ENCODE results near the gene BEST4. TPM values are rescaled to one million over a fixed set of nuclear protein-coding genes. Genes with fewer than 3 reads are reported as not detected.
"Not testable (repeated sequence)": the region's sequence is repeated elsewhere in the genome, so short reads cannot be mapped to it uniquely, and the experiment has no call there.

BEST4 gene
- total RNA-seq, 1 experiment from 2014 or later, result 0.05 TPM

DNA sequence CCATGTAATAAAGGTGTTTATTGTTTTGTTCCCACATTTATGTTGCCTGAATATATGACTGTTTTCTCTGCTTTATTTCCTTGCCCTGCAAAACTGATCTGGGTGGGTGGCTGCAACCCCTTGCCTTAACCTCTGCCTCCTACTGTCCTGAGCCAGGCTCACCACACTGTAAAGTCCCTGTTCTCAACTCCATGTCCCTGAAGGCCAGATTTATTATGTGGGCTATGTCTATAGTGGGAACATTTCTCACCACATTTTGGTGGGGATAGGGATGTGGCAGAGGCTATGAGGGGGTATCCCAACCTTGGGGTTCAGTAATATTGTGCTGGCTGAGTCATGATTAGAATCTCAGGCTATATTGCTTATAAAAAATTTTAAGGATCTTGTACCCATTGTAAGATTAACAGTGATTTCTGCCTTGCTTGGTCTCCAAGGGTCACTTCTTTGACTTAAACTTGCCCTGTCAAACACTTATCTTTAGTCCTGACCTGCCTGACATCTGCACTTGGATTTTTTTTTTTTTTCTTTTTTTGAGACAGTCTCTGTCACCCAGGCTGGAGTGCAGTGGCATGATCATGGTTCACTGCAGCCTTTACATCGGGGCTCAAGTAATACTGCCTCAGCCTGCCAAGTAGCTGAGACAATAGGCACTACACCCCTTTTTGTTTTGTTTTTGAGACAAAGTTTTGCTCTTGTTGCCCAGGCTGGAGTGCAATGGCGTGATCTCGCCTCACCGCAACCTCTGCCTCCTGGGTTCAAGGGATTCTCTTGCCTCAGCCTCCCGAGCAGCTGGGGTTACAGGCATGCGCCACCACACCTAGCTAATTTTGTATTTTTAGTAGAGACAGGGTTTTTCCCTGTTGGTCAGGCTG, 9.0 kb downstream of the BEST4 start:
- DNase-seq (ENCODE audit: low spot score), result no peak

DNA sequence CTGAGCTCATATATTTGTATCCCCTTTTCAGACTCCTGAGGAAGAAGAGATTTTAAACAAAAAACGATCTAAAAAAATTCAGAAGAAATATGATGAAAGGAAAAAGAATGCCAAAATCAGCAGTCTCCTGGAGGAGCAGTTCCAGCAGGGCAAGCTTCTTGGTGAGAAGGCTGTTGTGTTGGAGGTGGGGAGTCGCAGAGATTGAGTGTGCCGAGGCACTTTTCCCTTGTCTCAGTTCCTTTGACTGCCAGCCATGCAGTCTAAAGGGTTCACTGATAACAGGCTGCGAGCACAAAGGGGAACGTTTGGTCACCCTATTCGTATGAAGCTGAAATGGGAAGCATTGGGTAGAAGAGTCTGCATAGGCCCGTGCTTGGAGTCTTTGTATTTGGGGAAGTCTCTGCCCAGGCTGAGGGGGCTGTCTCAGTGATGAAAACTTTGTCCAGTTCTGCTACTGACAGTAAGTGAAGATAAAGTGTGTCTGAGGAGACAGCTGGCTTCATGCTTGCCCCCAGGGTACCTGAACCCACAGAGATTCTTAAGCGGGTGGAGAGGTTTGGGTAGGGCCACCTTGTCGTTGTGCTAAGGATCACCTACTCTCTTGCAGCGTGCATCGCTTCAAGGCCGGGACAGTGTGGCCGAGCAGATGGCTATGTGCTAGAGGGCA, 9.9 kb downstream of the BEST4 start:
- DNase-seq (ENCODE audit: low spot score), result no peak

DNA sequence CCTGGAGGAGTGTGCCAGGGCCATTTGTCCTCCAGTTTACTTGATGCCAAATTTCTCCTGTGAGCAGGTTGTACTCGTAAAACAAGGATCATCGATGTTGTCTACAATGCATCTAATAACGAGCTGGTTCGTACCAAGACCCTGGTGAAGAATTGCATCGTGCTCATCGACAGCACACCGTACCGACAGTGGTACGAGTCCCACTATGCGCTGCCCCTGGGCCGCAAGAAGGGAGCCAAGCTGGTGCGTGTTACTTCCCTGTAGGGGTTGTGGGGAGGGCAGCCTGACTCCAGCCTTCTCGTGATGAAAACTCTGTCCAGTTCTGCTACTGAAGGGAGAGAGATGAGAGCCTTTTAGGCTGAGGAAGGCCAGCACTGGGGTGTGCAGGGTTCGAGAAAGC, 10.4 kb downstream of the BEST4 start:
- no peak for DNase-seq (ENCODE audit: low spot score)

DNA sequence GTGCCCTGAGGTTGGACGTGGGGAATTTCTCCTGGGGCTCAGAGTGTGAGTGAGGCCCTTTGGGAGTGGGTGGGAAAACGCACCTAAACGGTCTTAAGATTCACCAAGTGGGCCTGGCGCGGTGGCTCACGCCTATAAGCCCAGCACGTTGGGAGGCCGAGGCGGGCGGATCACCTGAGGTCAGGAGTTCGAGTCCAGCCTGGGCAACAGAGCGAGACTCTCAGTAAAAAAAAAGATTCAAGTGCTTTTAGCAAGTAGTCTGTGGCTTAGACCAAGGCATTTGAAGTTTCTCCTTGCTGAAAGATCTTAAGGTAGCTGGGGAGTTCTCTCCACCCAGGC, 11.3 kb downstream of the BEST4 start:
- no peak for DNase-seq (ENCODE audit: low spot score)

DNA sequence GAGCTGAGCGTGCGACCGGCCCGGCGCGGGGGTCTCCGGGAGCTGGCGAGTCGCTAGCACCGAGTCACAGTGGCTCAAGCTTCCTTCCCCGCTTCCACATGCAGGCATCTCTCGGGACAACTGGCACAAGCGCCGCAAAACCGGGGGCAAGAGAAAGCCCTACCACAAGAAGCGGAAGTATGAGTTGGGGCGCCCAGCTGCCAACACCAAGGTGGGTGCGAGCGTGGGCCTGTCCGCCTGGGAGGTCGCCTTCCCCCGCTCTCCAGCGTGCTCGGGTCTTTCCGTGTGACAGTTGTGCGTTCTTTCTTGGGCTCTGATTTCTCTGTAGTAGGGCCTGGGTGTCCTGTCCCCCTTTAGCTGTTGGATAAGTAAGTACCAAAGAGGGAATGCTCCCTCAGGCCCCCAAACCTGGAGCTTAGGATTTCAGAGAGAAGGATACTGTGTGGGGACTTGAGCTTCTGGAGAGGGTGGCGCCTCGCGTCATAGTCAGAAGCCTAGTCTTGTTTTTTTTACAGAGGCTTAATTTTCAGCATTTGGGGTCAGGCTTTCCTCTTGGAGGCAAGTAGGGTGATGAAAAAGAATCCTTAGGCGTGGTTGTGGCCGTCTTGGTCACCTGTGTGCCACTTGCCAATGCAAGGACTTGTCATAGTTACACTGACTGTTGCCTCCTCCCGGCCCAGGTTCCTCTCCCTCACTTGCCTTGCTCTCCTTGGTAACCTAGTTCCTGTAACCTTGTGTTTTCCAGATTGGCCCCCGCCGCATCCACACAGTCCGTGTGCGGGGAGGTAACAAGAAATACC, 11.8 kb downstream of the BEST4 start:
- DNase-seq (ENCODE audit: low spot score), result peak; percentile 20

DNA sequence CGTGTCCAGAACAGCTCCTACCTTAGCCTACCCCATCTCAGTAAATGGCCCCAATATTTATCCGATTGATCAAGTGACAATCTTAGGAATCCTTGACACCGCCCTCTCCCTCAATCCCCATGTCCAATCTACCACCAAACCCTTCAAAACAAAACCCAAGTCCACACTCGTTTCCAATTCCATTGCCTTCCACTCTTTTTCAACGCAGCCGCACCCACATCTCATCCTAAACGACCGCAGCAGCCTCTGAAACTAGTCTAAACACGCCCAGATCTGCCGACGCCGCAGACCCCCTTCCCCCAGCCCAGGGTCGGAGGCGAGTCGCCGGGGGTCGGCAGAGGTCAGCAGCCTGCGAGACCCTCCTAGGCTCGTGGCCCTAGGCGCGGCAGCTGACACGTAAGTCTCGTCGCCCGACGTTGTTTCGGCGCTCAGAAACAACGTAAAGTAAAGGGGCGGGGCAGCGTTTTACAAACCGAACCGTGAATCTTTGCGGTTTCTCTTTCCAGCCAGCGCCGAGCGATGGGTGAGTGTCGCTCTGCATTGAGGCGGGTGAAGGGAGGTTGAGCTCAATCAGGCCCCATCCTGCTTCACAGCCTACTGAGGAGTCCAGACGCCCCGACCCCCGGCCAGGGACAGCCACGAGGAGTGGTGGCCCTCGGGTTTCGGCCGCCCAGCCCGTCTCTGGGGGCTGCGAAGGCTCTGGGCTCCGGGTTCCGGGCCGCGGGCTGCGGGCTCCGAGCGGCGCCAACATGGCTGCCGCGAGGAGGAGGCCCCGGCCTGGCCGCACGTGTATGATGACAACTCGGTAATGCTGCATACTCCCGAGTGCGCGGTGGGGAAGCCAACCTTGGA, 12.7 kb downstream of the BEST4 start, which contains the start of gene RPS8:
Gene RPS8, plus strand, starts transcription at position 463 of the 852 bp plus-strand sequence. Its CDS starts 57 bp downstream, at position 520.
- peak; percentile 87 for DNase-seq (ENCODE audit: low spot score)

DNA sequence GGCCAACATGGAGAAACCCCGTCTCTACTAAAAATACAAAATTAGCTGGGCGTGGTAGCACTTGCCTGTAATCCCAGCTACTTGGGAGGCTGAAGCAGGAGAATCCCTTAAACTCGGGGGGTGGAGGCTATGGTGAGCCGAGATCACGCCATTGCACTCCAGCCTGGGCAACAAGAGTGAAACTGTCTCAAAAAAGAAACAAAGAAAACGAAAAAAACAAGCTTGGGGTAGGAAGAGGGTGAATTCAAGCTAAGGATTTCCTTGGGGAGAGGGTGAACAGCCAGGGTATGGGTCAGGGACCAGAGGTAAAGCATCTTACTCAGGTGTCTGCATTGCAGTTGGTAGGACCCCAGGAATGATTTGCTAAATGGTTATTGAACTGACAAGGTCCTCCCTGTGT, 21.5 kb downstream of the BEST4 start:
- not testable (repeated sequence) for DNase-seq (ENCODE audit: low spot score)

DNA sequence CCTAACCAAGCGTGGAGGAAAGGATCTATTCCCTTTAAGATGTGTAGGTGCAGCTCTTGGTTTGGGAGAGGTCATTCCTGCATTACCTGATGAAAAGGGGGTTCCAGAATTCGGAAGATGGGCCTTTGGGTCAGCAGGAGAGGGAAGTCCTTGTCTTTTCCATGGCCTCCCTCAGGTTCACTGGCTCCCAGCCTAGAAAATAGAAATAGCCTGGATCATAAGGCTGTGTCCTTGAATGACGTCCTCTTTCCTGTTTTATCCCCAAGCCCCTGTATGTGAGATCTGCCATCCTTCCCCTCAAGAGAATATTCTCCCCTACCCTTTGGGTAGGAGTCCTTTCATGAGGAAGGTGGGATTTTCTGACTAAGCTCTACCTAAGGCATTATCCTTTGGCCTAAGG, 27.1 kb downstream of the BEST4 start:
- DNase-seq (ENCODE audit: low spot score), result no peak

DNA sequence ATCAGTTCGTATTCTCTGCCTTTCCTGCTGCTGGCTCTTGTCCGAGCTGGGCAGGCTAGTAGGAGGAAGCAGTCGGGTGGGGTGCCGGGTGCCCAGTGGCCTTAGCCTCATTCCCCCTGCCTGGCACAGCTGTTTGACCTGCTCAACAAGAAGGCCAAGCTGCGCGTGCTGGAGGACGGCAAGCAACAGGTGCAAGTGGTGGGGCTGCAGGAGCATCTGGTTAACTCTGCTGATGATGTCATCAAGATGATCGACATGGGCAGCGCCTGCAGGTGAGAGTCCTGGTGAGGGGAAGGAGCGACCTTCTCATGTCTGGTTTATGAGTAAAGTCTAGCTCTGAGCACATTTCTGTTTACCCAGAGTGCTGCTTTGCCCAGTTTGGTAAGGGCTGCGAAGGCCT, 28.9 kb downstream of the BEST4 start:
- DNase-seq (ENCODE audit: low spot score), result no peak

DNA sequence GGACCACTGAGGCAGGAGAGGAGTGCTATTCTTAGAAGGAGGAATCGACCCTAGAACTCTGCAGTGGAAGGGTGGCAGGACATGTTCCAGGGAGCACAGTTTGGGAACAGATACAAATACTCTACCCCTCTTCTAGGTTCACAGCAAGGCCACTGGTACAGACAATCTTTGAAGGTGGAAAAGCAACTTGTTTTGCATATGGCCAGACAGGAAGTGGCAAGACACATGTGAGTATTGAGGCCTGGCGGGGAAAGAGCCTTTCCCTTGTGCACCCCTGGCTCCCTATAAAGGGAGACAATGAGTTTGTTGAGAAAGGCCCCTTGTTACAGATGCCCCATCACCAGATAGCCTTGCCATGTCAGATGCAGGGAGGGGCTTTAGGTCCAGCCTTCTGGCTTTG, 30.6 kb downstream of the BEST4 start:
- DNase-seq (ENCODE audit: low spot score), result no peak

DNA sequence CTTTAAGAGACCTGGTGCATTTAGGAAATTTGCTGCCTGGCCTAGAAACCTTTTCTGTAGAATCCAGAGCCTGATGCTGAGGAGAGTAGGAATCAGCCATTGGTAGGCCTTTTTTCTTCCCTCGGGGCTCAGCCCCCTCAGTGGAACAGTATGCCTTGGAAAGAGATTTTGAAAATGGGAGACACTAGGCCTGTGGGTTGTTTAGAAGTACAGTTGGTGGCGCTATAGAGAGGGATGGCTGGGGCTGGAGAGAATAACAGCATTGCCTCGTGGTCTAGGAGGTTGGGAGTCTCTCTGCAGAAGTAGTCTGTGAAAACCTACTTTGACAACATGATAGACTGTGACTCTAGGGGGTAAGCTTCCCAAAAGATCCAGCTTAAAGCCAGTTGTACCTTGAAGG, 40.1 kb downstream of the BEST4 start:
- DNase-seq (ENCODE audit: low spot score), result no peak

DNA sequence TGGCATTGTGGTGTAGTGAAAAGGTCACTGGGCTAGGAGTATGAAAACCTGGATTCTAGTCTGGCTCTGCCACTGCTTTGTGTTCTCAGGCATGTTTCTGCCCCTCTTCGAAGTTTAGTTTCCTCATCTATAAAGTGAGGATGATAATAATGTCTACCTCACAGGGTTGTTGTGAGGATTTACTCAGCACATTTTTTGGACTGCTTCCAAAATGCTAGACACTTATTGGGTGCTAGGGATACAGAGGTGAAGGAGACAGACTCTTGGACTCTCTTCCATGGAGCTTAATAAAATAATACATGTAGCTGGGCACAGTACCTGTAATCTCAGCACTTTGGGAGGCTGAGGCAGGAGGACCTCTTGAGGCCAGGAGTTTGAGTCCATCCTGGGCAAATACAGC, 44.8 kb downstream of the BEST4 start:
- no peak for DNase-seq (ENCODE audit: low spot score)

DNA sequence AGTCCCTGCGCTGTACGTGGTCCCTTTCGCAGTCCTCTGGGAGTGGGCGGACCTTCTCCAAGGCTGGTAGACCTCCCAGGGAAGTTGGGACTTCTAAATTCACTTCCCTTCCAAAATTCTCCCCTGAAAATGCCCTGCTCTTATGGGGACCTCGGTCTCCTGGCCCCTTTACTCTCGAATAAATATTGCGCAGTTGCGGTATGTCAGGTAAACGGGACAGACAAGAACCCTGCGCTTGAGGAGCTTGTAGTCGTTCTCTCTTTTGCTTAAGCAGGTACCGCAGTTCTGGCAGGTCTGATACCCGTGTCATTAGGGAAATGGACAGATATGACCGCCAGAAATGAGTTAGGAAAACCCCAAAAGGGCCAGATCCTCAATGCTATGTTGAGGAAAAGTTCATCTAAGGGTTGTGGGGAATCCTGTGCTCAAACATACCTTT, 47.8 kb downstream of the BEST4 start:
- no peak for DNase-seq (ENCODE audit: low spot score)

DNA sequence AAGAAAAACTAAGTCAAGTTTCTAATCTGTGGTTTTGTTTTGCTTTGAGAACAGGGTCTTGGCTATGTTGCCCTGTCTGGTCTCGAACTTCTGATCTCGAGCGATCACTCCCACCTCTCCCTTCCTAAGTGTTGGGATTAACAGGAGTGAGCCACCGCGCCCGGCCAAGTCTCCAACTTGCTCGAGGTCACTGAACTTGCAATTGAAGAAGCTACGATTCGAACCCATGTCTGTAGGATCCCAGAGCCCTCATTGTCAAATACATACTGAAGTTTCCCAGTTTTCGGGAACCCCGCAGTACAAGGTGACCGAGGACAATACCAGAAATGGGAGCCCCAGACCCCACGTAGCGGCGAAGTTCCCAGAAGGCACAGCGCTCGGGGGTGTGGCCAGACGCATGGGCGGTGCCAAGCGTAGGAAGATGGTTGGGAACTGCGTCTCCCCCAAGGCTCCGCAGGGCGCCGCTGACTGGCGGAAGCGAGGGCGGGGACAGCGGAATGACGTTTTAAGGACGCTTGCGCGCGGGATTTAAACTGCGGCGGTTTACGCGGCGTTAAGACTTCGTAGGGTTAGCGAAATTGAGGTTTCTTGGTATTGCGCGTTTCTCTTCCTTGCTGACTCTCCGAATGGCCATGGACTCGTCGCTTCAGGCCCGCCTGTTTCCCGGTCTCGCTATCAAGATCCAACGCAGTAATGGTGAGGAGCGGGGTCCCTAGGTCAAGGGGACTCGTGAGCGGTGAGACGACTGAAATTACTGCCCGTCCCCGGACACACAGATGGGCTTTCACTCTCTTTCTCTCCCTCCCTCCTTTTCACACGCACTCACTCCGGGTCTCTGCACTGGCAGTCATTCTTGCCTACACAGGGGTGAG, 48.4 kb downstream of the BEST4 start, which contains the start of gene KIF2C:
Gene KIF2C, plus strand, starts transcription at position 531 of the 872 bp plus-strand sequence. Its CDS starts 96 bp downstream, at position 627.
- DNase-seq (ENCODE audit: low spot score), result peak; percentile 93

DNA sequence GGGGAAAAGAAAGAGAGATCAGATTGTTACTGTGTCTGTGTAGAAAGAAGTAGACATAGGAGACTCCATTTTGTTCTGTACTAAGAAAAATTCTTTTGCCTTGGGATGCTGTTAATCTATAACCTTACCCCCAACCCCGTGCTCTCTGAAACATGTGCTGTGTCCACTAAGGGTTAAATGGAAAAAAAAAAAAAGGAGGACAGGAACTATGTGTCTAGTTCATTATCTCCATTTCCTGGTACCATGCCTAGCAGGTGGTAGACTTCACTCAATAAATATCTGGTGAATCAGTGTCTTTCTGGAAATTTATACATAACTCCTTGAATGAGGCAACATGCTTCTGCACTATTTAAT, 49.0 kb downstream of the BEST4 start:
- not testable (repeated sequence) for DNase-seq (ENCODE audit: low spot score)

DNA sequence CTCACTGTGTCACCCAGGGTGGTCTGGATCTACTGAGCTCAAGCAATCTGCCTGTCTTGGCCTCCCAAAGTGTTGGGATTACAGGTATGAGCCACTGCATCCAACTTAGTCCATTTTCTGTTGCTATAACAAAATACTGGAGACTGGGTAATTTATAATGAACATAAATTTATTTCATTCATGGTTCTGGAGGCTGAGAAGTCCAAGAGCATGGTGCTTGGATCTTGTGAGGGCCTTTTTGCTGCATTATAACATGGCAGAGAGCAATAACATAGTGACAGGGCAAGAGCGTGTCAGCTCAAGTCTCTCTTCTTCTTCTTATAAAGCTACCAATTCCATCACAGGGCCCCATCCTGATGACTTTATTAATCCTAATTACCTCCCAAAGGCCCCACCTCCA, 52.0 kb downstream of the BEST4 start:
- DNase-seq (ENCODE audit: low spot score), result no peak

DNA sequence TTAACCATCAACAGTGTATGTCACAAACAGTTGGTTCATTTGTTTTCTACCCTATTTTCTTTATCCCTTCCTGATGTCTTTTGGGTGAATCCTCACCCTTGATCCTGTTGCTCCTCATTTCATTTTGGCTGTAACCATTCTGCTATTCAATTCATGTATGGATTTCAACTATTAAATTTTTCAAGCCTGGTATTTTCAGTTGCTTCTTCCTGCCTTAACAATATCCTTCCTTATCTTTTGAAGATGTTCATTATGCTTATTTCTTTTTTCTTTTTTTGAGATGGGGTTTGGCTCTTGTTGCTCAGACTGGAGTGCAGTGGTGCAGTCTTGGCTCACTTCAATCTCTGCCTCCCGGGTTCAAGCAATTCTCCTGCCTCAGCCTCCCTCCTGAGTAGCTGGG, 54.2 kb downstream of the BEST4 start:
- DNase-seq (ENCODE audit: low spot score), result no peak
